PFSK-1 (cell line): ENCODE measurements around the gene PPM1D.

Experiments used
- FOXP2 ChIP-seq: optimal IDR thresholded peaks from 2 replicates; pipeline ENCODE3; 2011; ENCODE audit warnings: borderline replicate concordance, control low read depth, inconsistent platforms; ENCODE audit not compliant: insufficient read depth; ENCODE audit errors: extremely low read length, extremely low read depth
- POLR2AphosphoS5 ChIP-seq: IDR thresholded peaks from 2 replicates; pipeline ENCODE4 v1.6.1; 2012; ENCODE audit warnings: low read depth, mild to moderate bottlenecking, control low read depth, low read length, moderate library complexity
- REST ChIP-seq, 2 experiments: IDR thresholded peaks; 2 replicates each; pipeline versions ENCODE4 v1.6.1 to v1.8.0; 2011 to 2012; ENCODE audit warnings: low read depth in 2 of 2, low read length in 2 of 2, control low read depth in 1 of 2, inconsistent platforms in 1 of 2, mild to moderate bottlenecking in 1 of 2, moderate library complexity in 1 of 2; ENCODE audit not compliant: insufficient read depth in 1 of 2
- SIN3A ChIP-seq: IDR thresholded peaks from 2 replicates; pipeline ENCODE4 v1.6.1; 2012; ENCODE audit warnings: mild to moderate bottlenecking, low read length, moderate library complexity, borderline replicate concordance; ENCODE audit not compliant: insufficient read depth
- TAF1 ChIP-seq: IDR thresholded peaks from 2 replicates; pipeline ENCODE4 v1.6.1; 2012; ENCODE audit warnings: low read length, control low read depth, borderline replicate concordance; ENCODE audit not compliant: insufficient read depth

GRCh38 chr17:60646701-60647100 is 46.7 kb downstream of the PPM1D start:
- no peak for TF ChIP-seq POLR2AphosphoS5
- no peak for TF ChIP-seq REST (IDR thresholded peaks at IDR 0.05; ENCODE audit: insufficient read depth in 1 of 2, low read depth in 2 of 2, low read length in 2 of 2)
- no peak for TF ChIP-seq SIN3A
- TF ChIP-seq TAF1, result no peak
- TF ChIP-seq FOXP2, result no peak
